ENCODE results near the gene IFT80.

The IFT80 gene

GRCh38 chr3:160302806-160303205, 96.2 kb downstream of the IFT80 start:
- Histone ChIP-seq H2AFZ (ENCODE audit: low read depth, low read length, severe bottlenecking) (no peak overlapping the region), H3K9me2 (replicated peaks; ENCODE audit: insufficient read depth, low read length) (no peaks in the 10 kb centered on the region)

GRCh38 chr3:160296591-160296990, 102.4 kb downstream of the IFT80 start:
- Histone ChIP-seq H4K20me1 (ENCODE audit: low read depth, low read length) (no peaks in the 10 kb centered on the region), H3K9ac (ENCODE audit: low read length) (no peak overlapping the region), H3K27ac (ENCODE audit: low read depth, low read length) (no peak overlapping the region), H3K9me2 (replicated peaks; ENCODE audit: insufficient read depth, low read length) (no peaks in the 10 kb centered on the region), H3K27me3 (ENCODE audit: low read length) (no peaks in the 10 kb centered on the region), H3K36me3 (ENCODE audit: low read length) (peaks cover 4% of the 10 kb centered on the region; the same call in 1 of the 2 replicates), H3F3A (ENCODE audit: insufficient read depth) (no peaks in the 10 kb centered on the region), H3K4me2 (ENCODE audit: low read depth, low read length, poor library complexity, severe bottlenecking) (no peak overlapping the region), H3K9me3 (ENCODE audit: insufficient read depth, low read length) (no peaks in the 10 kb centered on the region), H3K4me3 (ENCODE audit: insufficient read depth, low read length, poor library complexity, severe bottlenecking) (no peak overlapping the region), H3K79me2 (ENCODE audit: insufficient read depth, low read length) (no peaks in the 10 kb centered on the region), H2AFZ (ENCODE audit: low read depth, low read length, severe bottlenecking) (no peak overlapping the region)
- no peak for TF ChIP-seq EZH2phosphoT487 (conservative IDR thresholded peaks at IDR 0.05; ENCODE audit: low read length)
- no peak for TF ChIP-seq CTCF (IDR thresholded peaks at IDR 0.05; ENCODE audit: insufficient read depth, low read length, poor library complexity, severe bottlenecking)

More at GRCh38 chr3:160302806-160303205, 96.2 kb downstream of the IFT80 start:
- H3K36me3 ChIP-seq (ENCODE audit: low read length): peaks cover 13% of the 10 kb centered on the region
- no peak overlapping the region for H3K4me2 ChIP-seq (ENCODE audit: low read depth, low read length, poor library complexity, severe bottlenecking)
- no peak overlapping the region for H3K27ac ChIP-seq (ENCODE audit: low read depth, low read length)
- no peaks in the 10 kb centered on the region for H3K79me2 ChIP-seq (ENCODE audit: insufficient read depth, low read length)
- no peaks in the 10 kb centered on the region for H3K27me3 ChIP-seq (ENCODE audit: low read length)
- TF ChIP-seq EZH2phosphoT487 (conservative IDR thresholded peaks at IDR 0.05; ENCODE audit: low read length) (no peak), CTCF (IDR thresholded peaks at IDR 0.05; ENCODE audit: insufficient read depth, low read length, poor library complexity, severe bottlenecking) (no peak)
- H3F3A ChIP-seq (ENCODE audit: insufficient read depth): no peaks in the 10 kb centered on the region
- no peaks in the 10 kb centered on the region for H4K20me1 ChIP-seq (ENCODE audit: low read depth, low read length)
- H3K9ac ChIP-seq (ENCODE audit: low read length): no peak overlapping the region
- no peak overlapping the region for H3K4me3 ChIP-seq (ENCODE audit: insufficient read depth, low read length, poor library complexity, severe bottlenecking)
- no peaks in the 10 kb centered on the region for H3K9me3 ChIP-seq (ENCODE audit: insufficient read depth, low read length)

GRCh38 chr3:160291909-160292299, 107.1 kb downstream of the IFT80 start:
- Histone ChIP-seq H3K9me2 (replicated peaks; ENCODE audit: insufficient read depth, low read length) (no peaks in the 10 kb centered on the region), H3K9me3 (ENCODE audit: insufficient read depth, low read length) (no peaks in the 10 kb centered on the region), H3K4me3 (ENCODE audit: insufficient read depth, low read length, poor library complexity, severe bottlenecking) (no peak overlapping the region), H3F3A (ENCODE audit: insufficient read depth) (no peaks in the 10 kb centered on the region), H3K9ac (ENCODE audit: low read length) (no peak overlapping the region), H2AFZ (ENCODE audit: low read depth, low read length, severe bottlenecking) (no peak overlapping the region), H4K20me1 (ENCODE audit: low read depth, low read length) (no peaks in the 10 kb centered on the region), H3K27ac (ENCODE audit: low read depth, low read length) (no peak overlapping the region), H3K36me3 (ENCODE audit: low read length) (no peaks in the 10 kb centered on the region), H3K4me2 (ENCODE audit: low read depth, low read length, poor library complexity, severe bottlenecking) (no peak overlapping the region), H3K79me2 (ENCODE audit: insufficient read depth, low read length) (no peaks in the 10 kb centered on the region), H3K27me3 (ENCODE audit: low read length) (no peaks in the 10 kb centered on the region)
- no peak for TF ChIP-seq EZH2phosphoT487 (conservative IDR thresholded peaks at IDR 0.05; ENCODE audit: low read length)
- no peak for TF ChIP-seq CTCF (IDR thresholded peaks at IDR 0.05; ENCODE audit: insufficient read depth, low read length, poor library complexity, severe bottlenecking)
